Nephron progenitor cell (in vitro differentiated cells): ENCODE measurements around the gene APLNR.

ENCODE experiments used
- DNase-seq: peaks from one replicate; pipeline ENCODE4 v3.0.0; 2021
- H3K27ac Mint-ChIP-seq: 2 replicates; pipeline ENCODE4 v1.8.0; 2021; ENCODE audit warnings: mild to moderate bottlenecking, moderate library complexity, mixed read lengths
- H3K27me3 Mint-ChIP-seq: 2 replicates; pipeline ENCODE4 v1.8.0; 2021; ENCODE audit warnings: mild to moderate bottlenecking, low read depth, mixed read lengths; ENCODE audit not compliant: poor library complexity
- H3K36me3 Mint-ChIP-seq: 2 replicates; pipeline ENCODE4 v1.8.0; 2021; ENCODE audit warnings: low read depth, mixed read lengths
- H3K4me1 Mint-ChIP-seq: 2 replicates; pipeline ENCODE4 v1.8.0; 2021; ENCODE audit warnings: mixed read lengths
- H3K4me3 Mint-ChIP-seq: 2 replicates; pipeline ENCODE4 v1.8.0; 2021; ENCODE audit warnings: mild to moderate bottlenecking, moderate library complexity, mixed read lengths
- H3K9me3 Mint-ChIP-seq: 2 replicates; pipeline ENCODE4 v1.8.0; 2021; ENCODE audit warnings: mild to moderate bottlenecking, moderate library complexity, mixed read lengths
- TF ChIP-seq, protein P1 (sequence below): fragments of 200-600 bp; sonication (generic); IDR thresholded peaks from 2 replicates; pipeline ENCODE4 v1.5.0; 2021; ENCODE audit warnings: antibody characterized with exemption

APLNR gene

DNA sequence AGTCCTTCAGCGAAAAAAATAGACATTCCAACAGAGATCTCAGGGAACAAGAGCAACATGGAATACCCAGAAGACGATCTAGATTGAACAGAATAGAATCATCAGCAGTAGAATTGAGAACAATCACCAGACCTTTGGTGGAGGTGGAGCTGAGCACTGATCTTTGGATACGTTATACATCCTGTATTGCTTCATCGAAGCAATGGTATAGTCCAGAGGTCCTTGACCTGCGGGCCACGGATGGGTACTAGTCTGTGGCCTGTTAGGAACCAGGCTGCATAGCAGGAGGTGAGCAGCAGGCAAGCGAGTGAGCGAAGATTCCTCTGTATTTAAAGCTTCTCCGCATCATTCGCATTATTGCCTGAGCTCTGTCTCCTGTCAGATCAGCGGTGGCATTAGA, 37.7 kb downstream of the APLNR start:
- peaks cover 44% of the 10 kb centered on the region for H3K4me1 Mint-ChIP-seq
- no peaks in the 10 kb centered on the region for H3K36me3 Mint-ChIP-seq
- no peak overlapping the region for H3K4me3 Mint-ChIP-seq
- no peak for DNase-seq
- TF ChIP-seq, protein P1, sequence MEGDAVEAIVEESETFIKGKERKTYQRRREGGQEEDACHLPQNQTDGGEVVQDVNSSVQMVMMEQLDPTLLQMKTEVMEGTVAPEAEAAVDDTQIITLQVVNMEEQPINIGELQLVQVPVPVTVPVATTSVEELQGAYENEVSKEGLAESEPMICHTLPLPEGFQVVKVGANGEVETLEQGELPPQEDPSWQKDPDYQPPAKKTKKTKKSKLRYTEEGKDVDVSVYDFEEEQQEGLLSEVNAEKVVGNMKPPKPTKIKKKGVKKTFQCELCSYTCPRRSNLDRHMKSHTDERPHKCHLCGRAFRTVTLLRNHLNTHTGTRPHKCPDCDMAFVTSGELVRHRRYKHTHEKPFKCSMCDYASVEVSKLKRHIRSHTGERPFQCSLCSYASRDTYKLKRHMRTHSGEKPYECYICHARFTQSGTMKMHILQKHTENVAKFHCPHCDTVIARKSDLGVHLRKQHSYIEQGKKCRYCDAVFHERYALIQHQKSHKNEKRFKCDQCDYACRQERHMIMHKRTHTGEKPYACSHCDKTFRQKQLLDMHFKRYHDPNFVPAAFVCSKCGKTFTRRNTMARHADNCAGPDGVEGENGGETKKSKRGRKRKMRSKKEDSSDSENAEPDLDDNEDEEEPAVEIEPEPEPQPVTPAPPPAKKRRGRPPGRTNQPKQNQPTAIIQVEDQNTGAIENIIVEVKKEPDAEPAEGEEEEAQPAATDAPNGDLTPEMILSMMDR, result no peak
- H3K9me3 Mint-ChIP-seq, result no peaks in the 10 kb centered on the region
- peaks cover 4% of the 10 kb centered on the region for H3K27me3 Mint-ChIP-seq
- no peak overlapping the region for H3K27ac Mint-ChIP-seq

DNA sequence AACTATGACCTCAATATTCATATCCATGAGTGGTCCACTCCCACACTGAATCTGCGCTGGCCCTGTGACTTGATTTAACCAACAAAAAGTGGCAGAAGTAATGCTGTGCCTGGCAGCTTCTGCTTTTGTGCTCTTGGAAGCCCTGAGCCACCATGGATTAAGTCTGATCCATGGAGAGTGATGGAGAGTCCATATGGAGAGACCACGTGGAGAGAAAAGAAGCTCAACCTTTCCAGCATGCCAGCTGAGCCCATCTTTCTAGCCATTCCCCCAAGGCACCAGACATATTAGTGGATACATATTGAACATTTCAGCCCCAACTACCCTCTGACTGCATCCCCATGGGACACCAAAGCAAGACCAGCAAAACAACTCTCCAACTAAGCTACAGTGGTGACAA, 39.3 kb downstream of the APLNR start:
- Mint-ChIP-seq H3K4me3 (no peak overlapping the region), H3K4me1 (peaks cover 33% of the 10 kb centered on the region), H3K27me3 (no peaks in the 10 kb centered on the region), H3K9me3 (peaks cover 5% of the 10 kb centered on the region), H3K36me3 (peaks cover 6% of the 10 kb centered on the region), H3K27ac (no peak overlapping the region)
- TF ChIP-seq, protein P1, result no peak
- DNase-seq, result no peak

DNA sequence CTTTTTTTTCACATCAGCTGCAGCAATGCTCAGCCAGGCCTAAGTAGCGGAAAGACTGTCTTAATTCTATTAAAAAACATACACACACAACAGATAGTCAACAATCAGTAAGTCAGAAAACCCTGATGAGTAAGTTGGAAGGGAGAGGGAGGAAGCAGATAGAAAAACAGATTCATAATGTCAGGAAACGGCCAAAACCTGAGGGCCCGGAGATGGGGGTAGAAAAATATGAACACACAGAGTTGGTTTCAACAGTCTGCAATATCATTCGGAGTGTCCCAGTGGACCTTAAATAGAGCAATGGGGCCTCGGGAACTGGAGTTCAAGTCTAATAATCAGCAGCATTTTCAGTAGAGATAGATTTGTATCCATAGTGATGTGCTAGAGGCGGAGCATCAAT, 40.5 kb downstream of the APLNR start:
- Mint-ChIP-seq H3K4me1 (peaks cover 22% of the 10 kb centered on the region), H3K36me3 (peaks cover 6% of the 10 kb centered on the region), H3K27ac (no peak overlapping the region), H3K27me3 (no peaks in the 10 kb centered on the region), H3K4me3 (no peak overlapping the region), H3K9me3 (peaks cover 5% of the 10 kb centered on the region)
- TF ChIP-seq, protein P1, result no peak
- no peak for DNase-seq

DNA sequence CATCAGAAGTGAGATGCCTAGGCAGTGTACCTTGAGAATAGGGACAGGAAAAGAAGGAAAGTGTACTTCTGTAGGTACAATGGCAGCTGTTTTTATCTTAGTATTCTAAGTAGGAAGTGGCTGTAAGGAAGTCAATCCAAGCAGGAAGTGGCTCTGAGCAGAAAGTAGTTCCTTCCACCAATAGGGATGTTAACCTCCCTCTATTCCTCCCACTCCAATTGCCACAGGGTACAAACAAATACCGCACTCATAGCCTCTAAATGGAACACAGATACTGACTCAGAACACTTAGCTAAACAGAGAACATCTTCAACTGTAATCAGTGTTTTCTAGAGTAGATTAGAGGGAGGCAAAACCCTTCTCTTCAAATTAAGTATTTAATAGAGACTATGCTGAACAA, 44.7 kb downstream of the APLNR start:
- TF ChIP-seq, protein P1, result no peak
- H3K27me3 Mint-ChIP-seq, result no peaks in the 10 kb centered on the region
- H3K36me3 Mint-ChIP-seq, result peaks cover 10% of the 10 kb centered on the region
- H3K4me3 Mint-ChIP-seq, result no peak overlapping the region
- no peak for DNase-seq
- H3K4me1 Mint-ChIP-seq, result peaks cover 7% of the 10 kb centered on the region
- H3K27ac Mint-ChIP-seq, result no peak overlapping the region
- H3K9me3 Mint-ChIP-seq, result peaks cover 5% of the 10 kb centered on the region

DNA sequence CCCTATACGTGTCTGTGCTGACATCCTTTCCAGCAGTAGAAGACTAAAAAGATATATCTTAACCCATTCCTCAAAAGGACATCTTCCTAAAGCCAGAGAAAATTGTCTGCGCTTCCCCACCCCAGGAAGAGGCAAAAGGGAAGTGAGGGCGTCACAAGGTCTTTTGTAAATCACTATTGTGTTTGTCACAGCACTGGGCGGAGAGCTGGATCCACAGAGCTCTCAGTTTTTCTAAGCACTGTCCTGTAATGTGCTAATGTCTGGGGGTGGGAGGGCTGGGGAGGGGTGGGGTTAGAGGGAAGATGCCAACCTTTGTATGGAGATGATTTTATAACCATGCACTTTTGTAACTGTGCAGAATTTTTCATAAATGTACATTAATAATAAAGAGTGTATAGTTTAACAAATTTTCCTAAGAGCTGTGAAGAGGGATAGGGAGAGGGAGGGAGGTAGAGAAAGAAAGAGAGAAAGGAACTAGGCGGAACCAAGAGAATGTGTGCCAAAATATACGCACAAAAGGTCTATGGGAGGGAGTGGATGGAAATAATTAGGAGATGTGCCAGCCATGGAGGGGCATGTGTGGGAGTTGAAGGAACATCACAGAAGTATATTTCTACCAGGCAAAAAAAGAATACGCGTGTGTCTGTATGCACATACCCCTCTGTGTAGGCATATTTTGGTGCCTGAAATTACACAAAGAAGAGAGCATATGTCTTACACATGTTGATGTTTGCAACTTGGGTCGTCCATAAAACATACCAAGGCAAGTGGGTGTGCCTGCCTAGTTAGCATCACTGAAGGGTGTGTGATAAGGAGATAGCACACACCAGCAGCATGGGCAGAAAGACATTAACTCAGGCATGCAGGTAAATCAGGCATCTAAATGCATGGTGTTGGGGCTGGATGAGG, 45.5 kb downstream of the APLNR start:
- Mint-ChIP-seq H3K27me3 (no peaks in the 10 kb centered on the region), H3K9me3 (peaks cover 5% of the 10 kb centered on the region), H3K4me3 (no peak overlapping the region), H3K27ac (peak overlapping the region; percentile 34), H3K36me3 (peaks cover 10% of the 10 kb centered on the region), H3K4me1 (peaks cover 7% of the 10 kb centered on the region)
- no peak for DNase-seq
- TF ChIP-seq, protein P1, result no peak

DNA sequence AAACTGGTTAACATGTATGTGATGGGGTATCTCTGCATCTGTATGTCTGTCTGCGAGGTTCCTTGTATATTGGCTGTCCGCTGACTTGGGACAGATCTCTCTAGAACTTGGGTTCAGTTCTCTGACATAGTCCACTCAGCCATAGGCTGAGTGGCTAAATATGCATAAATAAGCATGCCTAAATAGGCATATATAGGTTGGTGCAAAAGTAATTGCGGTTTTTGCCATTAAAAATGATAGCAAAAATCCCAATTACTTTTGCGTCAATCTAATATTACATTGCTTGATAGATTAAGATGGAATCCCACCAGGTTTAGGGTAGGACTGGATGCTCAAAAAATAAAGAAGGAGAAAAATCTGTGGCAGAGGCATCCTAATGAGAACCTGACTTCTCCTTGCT, 46.5 kb downstream of the APLNR start:
- DNase-seq, result no peak
- peaks cover 7% of the 10 kb centered on the region for H3K4me1 Mint-ChIP-seq
- H3K27ac Mint-ChIP-seq, result no peak overlapping the region
- peaks cover 2% of the 10 kb centered on the region for H3K27me3 Mint-ChIP-seq
- no peak overlapping the region for H3K4me3 Mint-ChIP-seq
- TF ChIP-seq, protein P1, result no peak
- H3K36me3 Mint-ChIP-seq, result peaks cover 10% of the 10 kb centered on the region
- peaks cover 5% of the 10 kb centered on the region for H3K9me3 Mint-ChIP-seq
